HG02678 (cell line): ENCODE data around the gene COX7A1.
"Not testable (repeated sequence)": the region's sequence is repeated elsewhere in the genome, so short reads cannot be mapped to it uniquely, and the experiment has no call there.

Experiments
- ATAC-seq: cut with Tn5 transposase; IDR thresholded peaks from one replicate; pipeline ENCODE4 v1.9.1; 2021; ENCODE audit warnings: mild to moderate bottlenecking, moderate library complexity; ENCODE audit not compliant: unreplicated experiment

The COX7A1 gene

DNA sequence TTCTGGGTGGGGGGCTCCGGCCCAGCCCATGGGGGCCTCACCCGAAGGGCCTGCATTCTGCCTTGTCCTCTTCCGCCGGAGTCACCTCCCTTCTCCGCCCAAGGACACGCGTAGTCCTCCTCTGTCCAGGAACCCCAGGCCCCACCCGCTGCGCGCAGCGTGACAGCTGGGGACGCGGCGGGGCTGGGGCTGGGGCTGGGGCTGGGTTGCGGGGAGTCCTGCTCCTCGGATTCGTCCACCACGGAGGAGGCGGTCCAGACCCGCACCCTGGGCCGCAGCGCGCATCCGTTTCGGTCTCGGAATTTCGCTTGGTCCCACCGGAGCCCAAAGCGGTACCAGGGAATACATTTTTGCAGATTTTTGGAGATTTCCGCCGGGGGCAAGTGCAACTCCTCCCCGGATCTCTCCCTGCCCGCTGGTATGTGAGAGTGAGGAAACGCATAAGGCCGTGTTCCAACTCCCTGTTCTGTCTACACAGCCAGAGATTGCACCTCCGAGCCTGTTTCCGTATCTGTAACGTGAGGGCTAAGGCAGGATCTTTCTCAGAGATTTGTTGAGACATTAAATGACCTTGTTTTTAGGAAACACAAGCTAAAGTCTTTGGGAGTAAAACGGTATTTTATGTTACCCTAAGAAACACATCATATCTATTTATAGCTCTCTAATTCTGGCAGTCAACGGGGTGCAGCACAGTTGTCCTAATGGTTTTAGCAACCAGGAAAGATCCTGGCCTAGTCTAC is at the start of gene COX7A1:
TSS of gene COX7A1 (minus strand) at position 96 of the 740 bp plus-strand sequence. CDS start at position 56, 40 bp downstream.
- no peak for ATAC-seq

DNA sequence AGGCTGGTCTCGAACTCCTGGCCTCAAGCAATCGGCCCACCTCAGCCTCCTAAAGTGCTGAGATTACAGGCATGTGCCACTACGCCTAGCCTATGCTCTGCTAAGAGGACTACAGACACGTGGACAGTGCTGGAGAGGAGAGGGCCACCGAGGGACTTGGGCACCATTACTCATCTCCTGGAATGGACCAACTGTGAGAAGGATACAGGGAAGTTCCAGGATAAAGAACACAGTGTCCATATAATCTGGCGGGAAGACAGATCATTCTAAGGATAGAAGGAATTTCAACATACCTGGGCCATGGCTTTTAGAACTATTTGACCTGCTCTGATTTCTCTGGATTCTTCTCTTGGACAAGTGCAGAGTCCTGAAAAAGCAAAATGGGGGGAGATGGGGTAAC is 49.4 kb upstream of the COX7A1 start:
- ATAC-seq, result no peak

DNA sequence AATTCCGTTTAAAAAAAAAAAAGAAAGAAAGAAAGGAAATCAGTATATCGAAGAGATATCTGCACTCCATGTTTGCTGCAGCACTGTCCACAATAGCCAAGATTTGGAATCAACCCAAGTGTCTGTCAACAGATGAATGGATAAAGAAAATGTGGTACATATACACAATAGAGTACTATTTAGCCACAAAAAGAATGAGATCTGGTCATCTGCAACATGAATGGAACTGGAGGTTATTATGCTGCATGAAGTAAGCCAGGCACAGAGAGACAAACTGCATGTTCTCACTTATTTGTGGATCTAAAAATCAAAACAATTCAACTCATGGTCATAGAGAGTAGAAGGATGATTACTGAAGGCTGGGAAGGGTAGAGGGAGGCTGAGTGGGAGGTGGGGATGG is 45.9 kb upstream of the COX7A1 start:
- ATAC-seq, result no peak

DNA sequence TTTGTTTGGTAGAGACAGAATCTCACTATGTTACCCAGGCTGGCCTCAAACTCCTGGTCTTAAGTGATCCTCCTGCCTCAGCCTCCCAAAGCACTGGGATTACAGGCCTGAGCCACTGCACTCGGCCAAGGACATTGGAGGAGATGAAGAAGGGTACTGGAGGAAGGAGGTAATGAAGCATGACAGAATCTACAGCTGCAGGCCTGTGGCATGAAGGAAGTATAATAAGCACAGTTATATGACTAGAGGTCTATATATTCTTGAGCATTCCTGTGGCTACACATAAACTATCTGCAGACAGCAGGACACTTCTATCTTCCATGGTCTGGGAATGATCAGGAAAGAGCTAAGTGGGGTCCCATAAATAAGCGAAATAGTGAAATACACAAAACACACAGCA is 44.0 kb upstream of the COX7A1 start:
- ATAC-seq, result no peak

GRCh38 chr19:36186722-36187121 is 34.5 kb upstream of the COX7A1 start:
- not testable (repeated sequence) for ATAC-seq

DNA sequence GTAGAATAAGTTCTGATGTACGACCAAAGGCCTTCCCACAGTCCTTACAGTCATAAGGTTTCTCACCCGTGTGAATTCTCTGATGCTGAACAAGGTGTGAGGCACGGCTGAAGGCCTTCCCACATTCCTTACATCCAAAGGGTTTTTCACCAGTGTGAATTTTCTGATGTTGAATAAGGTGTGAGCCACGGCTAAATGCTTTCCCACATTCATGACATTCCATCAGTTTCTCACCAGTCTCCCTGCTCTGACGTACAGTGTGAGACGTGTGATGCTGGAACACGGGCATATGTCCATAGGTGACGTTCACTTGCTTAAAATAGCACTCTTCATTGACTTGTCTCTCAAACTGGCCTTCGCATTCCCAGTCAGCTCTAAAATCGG is 31.0 kb upstream of the COX7A1 start:
- no peak for ATAC-seq

GRCh38 chr19:36182612-36183244 is 30.5 kb upstream of the COX7A1 start:
- no peak for ATAC-seq

GRCh38 chr19:36179077-36179476 is 26.8 kb upstream of the COX7A1 start:
- ATAC-seq, result not testable (repeated sequence)

- not testable (repeated sequence) for ATAC-seq
Observed at GRCh38 chr19:36173846-36174245, 21.6 kb upstream of the COX7A1 start.

GRCh38 chr19:36172852-36173251 is 20.6 kb upstream of the COX7A1 start:
- no peak for ATAC-seq

DNA sequence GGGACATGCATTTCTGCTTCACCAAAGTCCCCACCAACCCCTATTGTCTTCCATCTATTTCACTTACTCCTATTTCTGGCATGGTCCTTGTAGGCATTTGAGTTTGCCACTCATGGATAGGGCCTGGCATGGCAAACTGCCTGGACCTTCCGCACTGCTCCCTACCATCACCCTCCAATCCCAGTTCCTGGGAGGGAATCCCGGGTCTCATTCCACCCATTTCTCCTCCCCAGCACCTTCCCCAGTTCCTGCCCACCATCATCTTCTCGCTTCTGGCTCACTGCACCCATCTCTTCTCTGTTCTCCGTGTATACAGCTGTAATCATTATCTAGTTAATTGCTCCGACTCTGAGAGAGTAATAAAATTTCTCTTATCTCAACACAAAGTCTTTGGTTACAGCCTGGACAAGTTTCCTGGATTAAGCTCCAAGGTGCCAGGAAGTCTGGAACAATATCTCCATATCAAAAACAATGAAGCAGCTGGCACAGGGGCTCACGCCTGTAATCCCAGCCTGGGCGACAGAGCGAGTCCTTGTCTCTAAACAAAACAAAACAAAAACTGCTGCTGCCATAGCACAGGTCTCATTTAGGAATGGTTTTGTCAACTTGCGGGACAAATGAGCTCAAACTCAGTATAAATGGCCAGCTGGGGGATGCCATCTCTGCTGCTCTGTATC is 17.0 kb upstream of the COX7A1 start:
- no peak for ATAC-seq

- ATAC-seq, result no peak
Observed at GRCh38 chr19:36163813-36164212, 11.6 kb upstream of the COX7A1 start.

DNA sequence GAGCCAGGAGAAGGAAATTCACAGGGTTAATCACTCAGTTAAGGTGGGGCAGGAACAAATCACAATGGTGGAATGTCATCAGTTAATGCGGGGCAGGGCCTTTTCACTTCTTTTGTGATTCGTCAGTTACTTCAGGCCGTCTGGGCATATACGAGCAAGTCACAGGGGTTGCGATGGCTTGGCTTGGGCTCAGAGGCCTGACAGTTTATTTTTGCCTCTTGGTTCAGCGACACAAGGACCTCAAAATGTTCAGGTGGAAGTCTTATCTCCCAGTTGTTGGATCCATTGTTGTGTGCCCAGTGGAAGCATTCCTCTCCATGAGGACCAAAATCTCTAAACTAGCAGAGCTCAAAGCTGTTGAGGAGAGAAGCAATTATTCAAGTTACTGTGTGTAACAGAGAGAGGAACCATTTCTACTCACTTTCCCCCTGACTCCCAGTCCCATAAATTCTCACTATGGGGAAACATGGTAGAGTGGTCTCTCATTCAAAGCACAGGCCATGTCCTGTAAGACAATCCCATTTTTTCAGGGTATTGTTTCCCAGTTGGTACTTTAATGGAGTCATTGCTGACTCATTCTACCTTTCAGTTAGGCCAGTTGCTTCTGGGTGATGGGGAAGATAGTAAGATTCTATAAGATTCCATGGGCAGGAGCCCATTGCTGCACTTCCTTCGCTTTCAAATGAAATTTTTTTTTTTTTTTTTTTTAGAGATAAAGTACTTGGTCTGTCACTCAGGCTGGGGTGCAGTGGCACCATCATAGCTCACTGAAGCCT is 8.8 kb upstream of the COX7A1 start:
- no peak for ATAC-seq

- no peak for ATAC-seq
Observed at GRCh38 chr19:36153126-36153525, 879 bp upstream of the COX7A1 start.

DNA sequence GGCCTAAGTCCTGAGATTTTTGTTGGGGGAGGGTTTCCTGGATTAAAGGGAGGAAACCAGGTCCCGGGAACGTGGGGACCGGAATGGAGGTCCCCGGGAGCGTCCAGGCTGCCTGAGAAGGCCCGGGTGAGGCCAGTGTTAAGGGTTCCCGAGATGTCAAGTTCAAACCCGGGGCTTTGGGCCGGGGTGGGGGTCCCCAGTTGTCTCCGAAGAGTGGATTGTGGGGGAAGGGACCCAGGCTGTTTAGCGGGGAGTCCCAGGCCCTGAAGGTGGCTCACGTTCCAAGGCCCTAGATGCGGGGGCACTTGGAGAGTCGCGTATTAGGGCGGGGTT is 262 bp downstream of the COX7A1 start:
- no peak for ATAC-seq

GRCh38 chr19:36151144-36152018 is 866 bp downstream of the COX7A1 start:
- ATAC-seq, result no peak

- ATAC-seq, result no peak
Observed at GRCh38 chr19:36150586-36150985, 1.7 kb downstream of the COX7A1 start.

DNA sequence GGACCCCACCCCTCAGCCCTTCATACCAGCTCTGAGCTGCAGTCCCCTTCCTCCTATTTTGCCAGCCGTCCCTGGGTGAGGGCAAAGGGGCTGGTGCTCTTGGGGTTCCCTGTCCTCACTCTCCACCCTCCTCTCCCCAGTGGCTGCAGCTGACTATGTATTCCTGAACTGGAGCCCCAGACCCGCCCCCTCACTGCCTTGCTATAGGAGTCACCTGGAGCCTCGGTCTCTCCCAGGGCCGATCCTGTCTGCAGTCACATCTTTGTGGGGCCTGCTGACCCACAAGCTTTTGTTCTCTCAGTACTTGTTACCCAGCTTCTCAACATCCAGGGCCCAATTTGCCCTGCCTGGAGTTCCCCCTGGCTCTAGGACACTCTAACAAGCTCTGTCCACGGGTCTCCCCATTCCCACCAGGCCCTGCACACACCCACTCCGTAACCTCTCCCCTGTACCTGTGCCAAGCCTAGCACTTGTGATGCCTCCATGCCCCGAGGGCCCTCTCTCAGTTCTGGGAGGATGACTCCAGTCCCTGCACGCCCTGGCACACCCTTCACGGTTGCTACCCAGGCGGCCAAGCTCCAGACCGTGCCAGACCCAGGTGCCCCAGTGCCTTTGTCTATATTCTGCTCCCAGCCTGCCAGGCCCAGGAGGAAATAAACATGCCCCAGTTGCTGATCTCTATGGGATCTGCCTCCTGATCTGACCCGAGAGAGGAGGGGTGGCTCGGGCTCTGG is 2.4 kb downstream of the COX7A1 start:
- ATAC-seq, result no peak

DNA sequence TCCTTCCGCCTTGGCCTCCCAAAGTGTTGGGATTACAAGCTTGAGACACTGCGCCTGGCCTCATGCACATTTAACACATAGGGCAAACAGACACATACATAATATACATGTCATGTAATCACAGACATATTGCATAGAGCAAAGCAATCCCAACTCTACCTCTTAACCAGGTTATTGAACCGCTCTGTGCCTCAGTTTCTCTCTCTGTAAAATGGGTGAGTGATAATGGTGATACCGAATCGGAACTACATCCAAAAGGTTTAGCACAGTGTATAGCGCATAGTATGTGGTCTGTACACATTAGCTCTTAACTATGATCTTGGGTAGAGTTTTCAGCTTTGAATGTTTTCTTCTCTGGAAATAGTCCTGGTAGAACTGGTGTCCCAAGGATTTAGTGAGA is 7.6 kb downstream of the COX7A1 start:
- ATAC-seq, result no peak

DNA sequence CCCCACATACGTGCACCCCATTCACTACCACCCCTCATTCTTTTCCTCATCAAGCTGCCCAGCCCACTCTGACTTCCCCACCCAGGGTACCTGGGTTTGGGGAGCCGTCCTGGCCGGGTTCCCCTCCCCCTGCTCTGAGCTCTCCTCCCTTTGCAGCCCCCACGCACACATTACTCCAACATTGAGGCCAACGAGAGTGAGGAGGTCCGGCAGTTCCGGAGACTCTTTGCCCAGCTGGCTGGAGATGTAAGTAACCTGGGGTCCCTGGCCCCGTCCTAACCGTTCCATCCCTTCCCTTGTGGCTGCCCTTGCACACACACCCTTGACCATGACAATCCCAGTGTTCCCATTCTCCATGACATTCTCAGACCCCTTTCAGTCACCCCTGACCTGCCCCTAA is 9.8 kb downstream of the COX7A1 start:
- ATAC-seq, result no peak
